Measurements from ENCODE around the gene MACF1.
"Not testable (repeated sequence)": the region's sequence is repeated elsewhere in the genome, so short reads cannot be mapped to it uniquely, and the experiment has no call there.

Gene MACF1

GRCh38 chr1:39182804-39183203 lies 21.7 kb upstream of the MACF1 start:
- no peak for DNase-seq

GRCh38 chr1:39183503-39184353 lies 20.8 kb upstream of the MACF1 start:
- peak; percentile 31 for DNase-seq

- no peak for DNase-seq
These were observed 20.1 kb upstream of the MACF1 start for GRCh38 chr1:39184354-39184818.

- no peak for DNase-seq
These were observed 17.0 kb upstream of the MACF1 start for GRCh38 chr1:39187275-39188046.

- no peak for DNase-seq
These were observed 14.9 kb upstream of the MACF1 start for GRCh38 chr1:39189592-39190041.

GRCh38 chr1:39190096-39190495 lies 14.4 kb upstream of the MACF1 start:
- DNase-seq: no peak

DNA sequence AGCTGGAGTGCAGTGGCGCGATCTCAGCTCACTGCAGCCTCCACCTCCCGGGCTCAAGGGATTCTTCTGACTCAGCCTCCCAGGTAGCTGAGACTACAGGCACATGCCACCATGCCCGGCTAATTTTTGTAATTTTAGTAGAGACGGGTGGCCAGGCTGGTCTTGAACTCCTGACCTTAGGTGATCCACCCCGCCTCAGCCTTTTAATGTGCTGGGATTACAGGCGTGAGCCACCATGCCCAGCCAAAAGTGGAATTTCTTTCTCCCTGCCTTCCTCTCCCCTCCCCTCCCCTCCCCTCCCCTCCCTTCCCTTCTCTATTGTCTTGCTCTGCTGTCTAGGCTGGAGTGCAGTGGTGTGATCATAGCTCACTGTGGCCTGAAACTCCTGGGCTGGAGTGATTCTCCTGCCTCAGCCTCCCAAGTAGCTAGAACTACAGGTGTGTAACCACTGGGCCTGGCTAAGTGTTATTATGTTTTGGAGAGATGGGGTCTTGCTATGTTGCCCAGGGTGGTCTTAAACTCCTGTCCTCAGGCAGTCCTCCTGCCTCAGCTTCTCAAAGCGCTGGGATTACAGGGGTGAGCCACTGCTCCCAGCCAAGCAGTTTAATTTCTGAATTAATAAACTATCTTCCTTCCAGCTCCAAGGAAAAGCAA lies 10.0 kb upstream of the MACF1 start:
- DNase-seq: no peak

- no peak for DNase-seq
These were observed 9.1 kb upstream of the MACF1 start for GRCh38 chr1:39195166-39196111.

DNA sequence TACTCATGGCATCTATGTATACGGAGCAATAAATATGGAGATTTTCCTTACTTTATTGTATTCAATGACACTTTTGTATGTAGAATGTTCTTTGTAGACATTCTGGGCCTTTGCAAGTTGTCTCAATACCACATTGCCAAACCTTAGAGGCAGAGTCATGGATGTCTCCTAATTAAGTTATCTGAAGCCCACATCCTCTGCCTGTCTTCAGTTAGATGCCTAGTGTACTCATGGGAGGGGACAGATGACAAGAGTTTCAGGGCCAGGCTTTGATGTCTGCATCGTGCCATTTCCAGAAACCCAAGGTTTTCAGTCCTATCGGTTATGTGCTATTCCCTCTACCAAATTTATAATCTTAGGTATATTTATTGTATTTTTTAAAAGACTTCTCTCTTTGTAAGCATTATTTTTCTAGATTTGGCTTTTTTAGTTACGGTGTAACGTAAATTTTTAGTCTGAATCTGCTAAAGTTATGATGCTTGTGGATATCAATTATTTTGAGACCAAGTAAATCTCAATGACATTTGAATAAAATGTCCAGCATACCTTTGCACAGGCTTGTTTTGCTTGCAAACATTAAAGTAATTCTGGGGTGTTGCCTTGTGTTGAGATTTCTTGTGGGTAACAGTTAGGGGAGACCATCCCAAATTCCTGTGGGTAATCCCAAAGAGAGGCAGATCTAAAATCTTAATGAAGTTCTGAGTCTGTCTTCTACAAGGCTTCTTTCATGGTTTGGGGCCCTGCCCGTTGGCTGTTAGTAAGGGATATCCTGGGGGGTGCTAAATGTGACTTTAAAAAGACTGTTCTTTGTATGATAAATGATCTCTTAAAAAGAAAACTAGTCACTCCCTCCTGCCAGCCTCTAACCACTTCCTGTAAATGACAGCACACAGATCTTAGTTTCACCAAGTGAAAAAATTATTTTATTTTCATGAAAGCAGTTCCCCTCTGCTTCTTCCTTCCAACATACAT lies 8.0 kb upstream of the MACF1 start:
- DNase-seq: peak; percentile 79

DNA sequence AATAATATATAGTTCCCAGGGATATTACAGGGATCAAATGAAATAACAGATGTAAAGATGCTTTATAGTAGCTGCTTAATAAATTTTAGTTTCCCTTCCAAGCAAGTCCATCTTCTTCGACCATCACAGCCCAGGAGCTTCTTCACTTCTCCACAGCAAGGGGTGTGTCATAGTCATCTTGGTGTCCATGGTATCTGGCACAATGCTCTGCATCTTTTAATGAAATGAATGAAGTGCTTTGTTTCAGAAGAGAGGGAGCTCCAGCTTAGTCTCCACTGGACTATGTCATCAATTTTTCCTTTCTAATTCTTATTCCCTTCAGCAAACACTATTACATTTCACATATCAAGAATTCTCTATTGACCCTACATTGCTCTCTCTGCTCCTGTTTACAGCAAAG lies 4.9 kb upstream of the MACF1 start:
- no peak for DNase-seq

DNA sequence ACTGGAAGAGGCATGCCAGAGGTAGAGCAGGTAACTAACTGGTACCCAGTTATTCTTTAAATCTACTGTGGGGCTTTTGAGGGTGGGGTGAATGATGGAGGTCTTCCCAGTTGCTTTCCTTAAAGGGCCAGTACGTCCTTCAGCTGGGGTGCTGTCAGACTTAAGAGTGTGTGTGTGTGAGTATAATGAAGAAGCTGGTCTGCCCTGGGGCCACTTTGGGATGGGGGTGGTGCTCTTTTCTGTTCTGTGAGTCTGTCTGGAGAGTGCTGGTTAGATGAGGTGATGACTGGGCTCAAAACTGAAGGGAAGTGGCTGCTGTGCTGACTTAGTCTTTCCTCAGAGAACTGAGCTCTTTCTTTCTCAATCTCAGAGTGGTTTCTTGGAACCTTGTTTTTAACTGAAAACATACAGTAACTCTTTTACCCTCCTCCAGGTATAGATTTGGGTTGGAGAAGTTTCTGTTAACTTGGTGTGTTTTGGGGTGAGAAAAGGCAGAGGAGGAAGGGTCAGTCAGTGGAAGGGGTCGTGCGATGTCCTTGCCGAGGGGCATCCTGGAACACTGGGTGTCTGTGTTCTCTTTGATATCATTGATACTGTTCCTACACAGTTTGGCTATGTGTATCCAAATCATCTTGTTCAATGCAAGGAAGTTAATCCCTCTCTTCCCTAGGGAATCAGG lies 746 bp downstream of the MACF1 start:
- DNase-seq: peak; percentile 80

DNA sequence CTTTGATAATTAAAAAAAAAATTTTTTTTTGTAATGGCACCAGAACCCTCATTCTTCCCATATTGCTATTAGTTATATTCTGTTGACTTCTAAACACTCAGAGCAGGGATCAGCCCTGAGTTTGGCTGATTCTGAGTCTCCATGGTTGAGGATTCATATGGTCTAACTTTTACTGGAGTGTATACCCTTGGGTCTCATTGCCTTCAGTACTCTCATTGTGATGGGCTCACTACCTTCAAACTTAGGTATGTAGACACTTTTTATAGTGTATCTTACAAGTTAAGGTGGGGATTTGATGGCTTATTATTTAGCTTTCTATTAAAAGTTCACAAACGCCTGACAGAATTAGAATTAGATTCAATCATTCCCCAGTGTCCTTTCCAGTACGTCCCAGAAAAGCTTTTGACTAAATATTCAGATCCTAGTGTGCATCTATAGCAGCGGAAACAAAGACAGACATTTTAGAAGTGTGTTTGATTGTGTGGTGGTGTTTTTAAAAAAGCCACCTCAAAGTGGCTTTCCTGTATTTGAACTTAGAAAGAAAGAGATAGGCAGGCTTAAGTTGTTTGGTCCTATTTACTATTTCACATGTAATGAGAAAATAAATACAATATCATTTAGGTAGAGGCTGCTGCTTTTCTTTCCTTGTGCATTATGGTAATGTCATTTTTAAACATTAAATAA lies 1.4 kb downstream of the MACF1 start:
- DNase-seq: no peak

- not testable (repeated sequence) for DNase-seq
These were observed 3.9 kb downstream of the MACF1 start for GRCh38 chr1:39208360-39208759.

DNA sequence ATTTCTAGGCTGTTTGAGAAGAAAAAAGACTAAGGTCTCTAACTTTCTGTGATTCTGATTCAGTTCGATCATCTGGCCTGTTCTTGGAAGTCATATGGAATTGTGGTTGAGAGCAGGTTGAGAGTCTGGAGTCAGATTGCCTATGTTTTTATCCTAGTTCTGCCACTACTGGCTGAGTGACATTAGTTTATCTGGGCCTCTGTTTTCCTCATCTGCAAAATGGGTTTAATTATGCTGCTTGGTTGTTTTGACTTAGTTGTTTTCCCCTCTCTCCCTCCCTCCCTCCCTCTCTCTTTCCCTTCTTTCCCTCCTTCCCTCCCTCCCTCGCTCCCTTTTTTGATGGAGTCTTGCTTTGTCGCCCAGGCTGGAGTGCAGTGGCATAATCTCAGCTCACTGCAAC lies 6.2 kb downstream of the MACF1 start:
- DNase-seq: no peak

DNA sequence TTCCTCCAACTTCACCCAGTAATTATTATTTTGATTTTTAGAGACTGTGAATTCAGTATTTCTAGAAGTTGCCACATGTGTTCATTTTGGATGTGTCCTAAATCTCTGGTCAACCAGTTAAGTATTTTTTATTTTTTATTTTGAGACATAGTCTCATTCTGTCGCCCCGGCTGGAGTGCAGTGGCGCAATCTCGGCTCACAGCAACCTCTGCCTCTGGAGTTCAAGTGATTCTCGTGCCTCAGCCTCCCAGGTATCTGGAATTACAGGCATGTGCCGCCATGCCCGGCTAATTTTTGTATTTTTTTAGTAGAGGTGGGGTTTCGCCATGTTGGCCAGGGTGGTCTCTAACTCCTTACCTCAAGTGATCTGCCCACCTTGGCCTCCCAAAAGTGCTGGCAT lies 8.0 kb downstream of the MACF1 start:
- DNase-seq: no peak

DNA sequence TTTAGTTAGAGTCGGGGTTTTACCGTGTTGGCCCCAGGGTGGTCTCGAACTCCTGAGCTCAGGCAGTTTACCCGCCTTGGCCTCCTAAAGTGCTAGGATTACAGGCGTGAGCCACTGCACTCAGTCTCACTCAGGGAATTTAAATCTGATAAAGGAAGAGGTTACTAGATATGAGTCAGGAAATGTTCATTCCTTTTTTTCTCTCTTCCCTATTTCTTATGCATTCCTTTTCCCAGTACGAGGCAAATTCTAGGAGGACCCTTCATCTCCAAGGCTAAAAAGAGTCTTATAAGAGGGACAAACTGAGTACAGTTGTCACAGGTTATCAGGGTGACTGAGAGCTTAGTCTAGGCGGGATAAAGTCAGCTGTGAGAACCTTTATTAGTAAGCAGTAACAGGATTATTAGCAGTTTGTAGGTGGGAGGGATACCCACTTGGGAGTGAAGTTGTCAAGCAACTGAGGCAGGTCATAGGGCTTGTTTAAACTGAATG lies 9.1 kb downstream of the MACF1 start:
- DNase-seq: no peak

- DNase-seq: no peak
These were observed 9.7 kb downstream of the MACF1 start for GRCh38 chr1:39214021-39214713.

DNA sequence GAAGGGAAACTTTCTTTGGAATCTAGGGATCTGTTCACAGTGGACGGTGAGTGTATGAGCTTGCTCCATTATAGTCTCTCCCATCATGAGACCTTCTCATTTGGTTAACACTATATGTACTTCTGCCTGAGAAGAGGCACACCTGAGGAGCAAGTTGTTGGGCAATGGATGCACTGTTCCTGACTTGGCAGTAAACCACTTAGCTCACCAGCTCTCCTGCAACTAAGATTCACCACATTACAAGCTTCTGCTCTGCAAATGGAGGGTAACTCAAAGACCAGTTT lies 10.2 kb downstream of the MACF1 start:
- no peak for DNase-seq
